OCI-LY7 (cell line): ENCODE data around the gene SPATS1.

Experiments
- CTCF ChIP-seq: fragments of 200-600 bp; sonication (generic); conservative IDR thresholded peaks from 2 replicates; pipeline ENCODE4 v1.5.1; 2014; ENCODE audit warnings: mild to moderate bottlenecking, antibody characterized with exemption, low read length, moderate library complexity, mixed read lengths
- EZH2phosphoT487 ChIP-seq: fragments of 200-600 bp; sonication (generic); IDR thresholded peaks from 2 replicates; pipeline ENCODE4 v1.6.1; 2018; ENCODE audit warnings: low read depth, borderline replicate concordance, mild to moderate bottlenecking, mixed run types, antibody characterized with exemption, low read length, moderate library complexity, mixed read lengths

GRCh38 chr6:44327760-44328159 lies 14.7 kb upstream of the SPATS1 start:
- TF ChIP-seq CTCF (no peak), EZH2phosphoT487 (no peak)
